ENCODE results near the gene PITRM1. TPM values are rescaled to one million over a fixed set of nuclear protein-coding genes. Genes with fewer than 3 reads are reported as not detected.

The PITRM1 gene
- total RNA-seq, 1 donor from 2014 or later, result 110 TPM

DNA sequence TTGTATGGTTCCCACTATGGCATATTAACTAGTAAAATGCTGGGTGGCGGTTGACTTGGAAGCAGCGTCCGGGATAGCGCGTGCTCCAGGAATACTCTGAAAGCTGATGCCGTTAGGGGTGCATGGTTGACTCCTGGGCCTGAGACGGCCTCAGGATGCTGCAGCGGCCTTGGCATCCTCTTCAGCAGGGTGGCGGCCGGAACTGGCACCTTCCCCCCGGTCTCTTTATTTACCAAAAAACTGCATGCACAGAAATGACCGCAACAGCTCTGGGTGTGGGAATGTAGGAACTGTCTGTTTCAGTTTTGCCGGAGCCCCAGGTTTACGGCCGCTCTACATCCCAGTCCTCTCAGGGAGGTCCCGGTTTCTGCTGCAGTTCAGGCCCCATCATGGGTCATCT is 76.4 kb downstream of the PITRM1 start:
- peaks cover 14 to 27% of the 10 kb centered on the region in 2 donors for H3K4me1 ChIP-seq
- H3K9me3 ChIP-seq, result no peaks in the 10 kb centered on the region
- TF ChIP-seq, protein P1, sequence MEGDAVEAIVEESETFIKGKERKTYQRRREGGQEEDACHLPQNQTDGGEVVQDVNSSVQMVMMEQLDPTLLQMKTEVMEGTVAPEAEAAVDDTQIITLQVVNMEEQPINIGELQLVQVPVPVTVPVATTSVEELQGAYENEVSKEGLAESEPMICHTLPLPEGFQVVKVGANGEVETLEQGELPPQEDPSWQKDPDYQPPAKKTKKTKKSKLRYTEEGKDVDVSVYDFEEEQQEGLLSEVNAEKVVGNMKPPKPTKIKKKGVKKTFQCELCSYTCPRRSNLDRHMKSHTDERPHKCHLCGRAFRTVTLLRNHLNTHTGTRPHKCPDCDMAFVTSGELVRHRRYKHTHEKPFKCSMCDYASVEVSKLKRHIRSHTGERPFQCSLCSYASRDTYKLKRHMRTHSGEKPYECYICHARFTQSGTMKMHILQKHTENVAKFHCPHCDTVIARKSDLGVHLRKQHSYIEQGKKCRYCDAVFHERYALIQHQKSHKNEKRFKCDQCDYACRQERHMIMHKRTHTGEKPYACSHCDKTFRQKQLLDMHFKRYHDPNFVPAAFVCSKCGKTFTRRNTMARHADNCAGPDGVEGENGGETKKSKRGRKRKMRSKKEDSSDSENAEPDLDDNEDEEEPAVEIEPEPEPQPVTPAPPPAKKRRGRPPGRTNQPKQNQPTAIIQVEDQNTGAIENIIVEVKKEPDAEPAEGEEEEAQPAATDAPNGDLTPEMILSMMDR (IDR thresholded peaks at IDR 0.05), result no peak
- peak overlapping the region; percentile 88 to 90 for H3K27ac ChIP-seq
- intact Hi-C loops (cut with DNase I), result no loop called here
- H3K36me3 ChIP-seq, result peaks cover 0 to 6% of the 10 kb centered on the region in 2 donors
- DNase-seq (ENCODE audit: low spot score in 2 of 2), result no peak
- no peaks in the 10 kb centered on the region for H3K27me3 ChIP-seq
- H3K4me3 ChIP-seq, result peak overlapping the region; percentile 7 to 56

DNA sequence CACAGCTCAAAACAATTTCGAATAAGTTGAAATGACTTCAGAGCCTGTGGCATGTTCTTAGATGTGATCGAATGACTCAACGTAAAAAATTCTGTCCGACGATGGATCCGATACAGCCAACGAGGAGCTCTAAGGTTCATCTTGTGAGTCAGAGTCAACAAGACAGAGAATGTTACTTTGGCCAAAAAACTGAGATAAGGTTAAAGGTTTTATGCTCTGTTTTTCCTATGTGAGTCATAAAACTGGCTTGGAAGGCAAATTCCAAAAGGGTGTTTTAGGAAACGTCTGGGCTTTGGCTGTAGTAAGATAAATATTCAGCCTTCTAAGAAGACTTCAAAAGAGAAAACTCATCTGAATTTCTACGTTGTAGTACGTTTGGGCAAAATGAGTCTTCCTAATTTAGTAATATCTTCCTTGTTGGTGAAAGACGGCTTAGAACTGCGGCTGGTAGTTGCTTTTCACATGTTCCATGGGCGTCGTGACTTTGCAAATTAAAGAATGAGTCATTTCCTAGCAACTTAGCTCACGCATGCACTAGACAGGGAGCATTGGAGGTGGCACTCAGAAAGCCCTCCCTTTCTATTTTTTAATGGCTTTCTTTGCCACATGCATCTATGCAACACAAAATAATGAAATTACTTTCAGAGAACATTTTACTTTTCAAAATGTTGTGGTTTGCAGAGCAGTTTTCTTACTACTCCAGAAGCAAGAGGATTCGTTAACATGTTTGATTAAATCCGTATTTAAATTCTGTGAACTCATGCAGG is 77.0 kb downstream of the PITRM1 start:
- H3K27ac ChIP-seq, result peak overlapping the region; percentile 88 to 90
- H3K36me3 ChIP-seq, result peaks cover 0 to under 1% of the 10 kb centered on the region in 2 donors
- intact Hi-C loops (cut with DNase I), result loop anchor here (1.0 kb wide), 2 partner anchors 12 to 27 kb away; no protein-coding TSS in a partner anchor
- peaks cover 17 to 33% of the 10 kb centered on the region in 2 donors for H3K4me1 ChIP-seq
- H3K4me3 ChIP-seq, result peak overlapping the region; percentile 7 to 56
- TF ChIP-seq, protein P1 (IDR thresholded peaks at IDR 0.05), result no peak
- DNase-seq (ENCODE audit: low spot score in 2 of 2), result peak in 1 of 2 donors; percentile 84
- no peaks in the 10 kb centered on the region for H3K27me3 ChIP-seq
- H3K9me3 ChIP-seq, result no peaks in the 10 kb centered on the region

DNA sequence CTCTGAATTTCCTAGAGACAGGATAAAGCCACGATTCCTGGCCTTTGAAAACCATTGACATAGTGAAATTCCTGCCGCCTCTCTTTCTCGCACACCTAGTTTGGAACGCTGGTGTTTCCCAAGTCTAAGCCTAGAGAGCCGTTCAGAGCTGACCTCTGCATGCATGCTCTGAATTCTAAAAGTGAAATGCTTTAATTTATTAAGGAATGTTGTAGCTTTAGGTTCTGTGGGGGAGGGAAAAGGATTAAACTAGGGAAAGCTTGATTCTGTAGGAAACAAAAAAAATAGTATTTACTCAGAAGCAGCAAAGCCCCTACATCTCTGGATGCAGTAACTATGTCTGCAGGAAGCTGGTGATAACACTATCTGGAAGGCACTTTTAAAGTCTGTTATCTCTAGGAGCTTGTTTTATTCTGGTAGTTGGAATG is 78.0 kb downstream of the PITRM1 start:
- TF ChIP-seq, protein P1 (IDR thresholded peaks at IDR 0.05), result no peak
- no peaks in the 10 kb centered on the region for H3K36me3 ChIP-seq
- peak overlapping the region in 1 of 2 donors; percentile 56 for H3K4me3 ChIP-seq
- no peak for DNase-seq (ENCODE audit: low spot score in 2 of 2)
- peaks cover 17 to 38% of the 10 kb centered on the region in 2 donors for H3K4me1 ChIP-seq
- H3K27me3 ChIP-seq, result no peaks in the 10 kb centered on the region
- intact Hi-C loops (cut with DNase I), result loop anchor here (1.0 to 5.0 kb wide), 3 partner anchors 13 to 47 kb away; no protein-coding TSS in a partner anchor
- peak overlapping the region; percentile 88 to 90 for H3K27ac ChIP-seq
- H3K9me3 ChIP-seq, result no peaks in the 10 kb centered on the region

DNA sequence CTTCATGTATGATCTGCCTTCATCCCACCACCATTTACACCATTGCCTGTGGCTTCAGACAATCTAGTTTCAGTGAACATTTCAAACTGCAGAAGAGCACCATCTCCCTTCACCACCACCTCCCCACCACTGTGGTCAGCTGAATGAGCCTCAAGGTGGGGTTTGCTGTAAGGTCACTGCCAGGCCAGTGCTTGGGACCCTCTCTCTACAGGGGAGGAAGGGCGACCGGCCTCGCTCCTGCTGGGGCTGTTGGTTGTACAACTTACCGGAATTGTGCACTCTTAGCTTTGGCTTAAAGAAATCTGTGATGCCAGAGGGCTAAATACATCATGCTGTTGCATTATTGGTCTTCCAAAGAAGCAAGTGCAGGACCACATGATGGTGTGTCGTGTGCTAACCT is 78.6 kb downstream of the PITRM1 start:
- no peak for DNase-seq (ENCODE audit: low spot score in 2 of 2)
- no peaks in the 10 kb centered on the region for H3K27me3 ChIP-seq
- intact Hi-C loops (cut with DNase I), result loop anchor here (5.0 kb wide), 1 partner anchor 47 kb away; no protein-coding TSS in a partner anchor
- H3K4me1 ChIP-seq, result peaks cover 17 to 38% of the 10 kb centered on the region in 2 donors
- TF ChIP-seq, protein P1 (IDR thresholded peaks at IDR 0.05), result no peak
- peak overlapping the region; percentile 88 to 90 for H3K27ac ChIP-seq
- no peaks in the 10 kb centered on the region for H3K9me3 ChIP-seq
- H3K36me3 ChIP-seq, result no peaks in the 10 kb centered on the region
- no peak overlapping the region for H3K4me3 ChIP-seq

DNA sequence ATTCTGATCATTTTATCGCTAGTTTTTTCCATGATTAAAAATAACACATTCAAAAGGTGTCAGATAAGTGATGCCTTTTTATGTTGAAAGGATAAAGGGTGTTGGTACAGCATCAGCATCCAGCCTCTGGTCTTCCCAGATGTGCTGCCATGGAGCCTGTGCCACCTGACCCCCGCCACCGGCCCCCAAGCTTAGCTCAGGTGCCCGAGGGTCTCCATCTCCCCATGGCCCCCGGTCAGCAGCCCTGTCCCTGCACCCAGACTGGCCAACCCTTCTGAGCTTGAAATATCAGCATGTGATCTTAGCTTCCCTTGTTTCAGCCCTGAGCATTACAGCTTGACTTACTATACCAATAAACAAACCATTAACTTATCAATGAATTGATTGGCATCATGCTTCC is 80.7 kb downstream of the PITRM1 start:
- H3K36me3 ChIP-seq, result no peaks in the 10 kb centered on the region
- TF ChIP-seq, protein P1 (IDR thresholded peaks at IDR 0.05), result no peak
- DNase-seq (ENCODE audit: low spot score in 2 of 2), result no peak
- H3K4me1 ChIP-seq, result peaks cover 17 to 38% of the 10 kb centered on the region in 2 donors
- H3K27me3 ChIP-seq, result no peaks in the 10 kb centered on the region
- H3K4me3 ChIP-seq, result no peak overlapping the region
- H3K27ac ChIP-seq, result peak overlapping the region; percentile 85 to 86
- no peaks in the 10 kb centered on the region for H3K9me3 ChIP-seq
- intact Hi-C loops (cut with DNase I), result loop anchor here (1.0 to 5.0 kb wide), 3 partner anchors 15 to 45 kb away; no protein-coding TSS in a partner anchor
